ENCODE data around the gene C12orf57.

Gene C12orf57

GRCh38 chr12:6943722-6944380, at the start of gene C12orf57, which contains the start of gene RNU7-1:
C12orf57 (plus strand) TSS chr12:6944022; CDS start chr12:6944122, 100 bp downstream.
RNU7-1 (plus strand) TSS chr12:6943816.
- peak within 1 kb of the TSS; percentile 93 for H3K27ac ChIP-seq (ENCODE audit: low read length)
- H3K9ac ChIP-seq (ENCODE audit: low read length) = peak within 1 kb of the TSS; percentile 87
- H2AFZ ChIP-seq (ENCODE audit: low read length) = peak within 1 kb of the TSS; percentile 47; the same call in 1 of the 2 replicates
- H3K27me3 ChIP-seq (replicated peaks; ENCODE audit: insufficient read depth, low read length) = no peaks in the 10 kb centered on the region
- peaks cover 48% of the 10 kb centered on the region for H3F3A ChIP-seq (ENCODE audit: insufficient read depth, low read length)
- peak; percentile 87 for DNase-seq
- H3K9me3 ChIP-seq (replicated peaks; ENCODE audit: insufficient read depth, low read length) = no peaks in the 10 kb centered on the region
- peak within 1 kb of the TSS; percentile 90 for H3K4me3 ChIP-seq (ENCODE audit: low read length)
- TF ChIP-seq CTCF (IDR thresholded peaks at IDR 0.05; ENCODE audit: low read length) (no peak), EZH2phosphoT487 (IDR thresholded peaks at IDR 0.05; ENCODE audit: low read length) (no peak), EZH2 (optimal IDR thresholded peaks at IDR 0.05; ENCODE audit: low read depth, low read length) (no peak)
- H3K36me3 ChIP-seq (replicated peaks; ENCODE audit: insufficient read depth, low read length) = no peaks in the 10 kb centered on the region
- no peaks in the 10 kb centered on the region for H3K9me2 ChIP-seq (replicated peaks; ENCODE audit: insufficient read depth, low read length)
- H3K79me2 ChIP-seq (ENCODE audit: low read length) = peaks cover 9% of the 10 kb centered on the region; the same call in 1 of the 2 replicates
- H3K4me1 ChIP-seq (ENCODE audit: low read length) = peaks cover 17% of the 10 kb centered on the region
- peak within 1 kb of the TSS; percentile 84 for H3K4me2 ChIP-seq (ENCODE audit: low read depth, low read length)
- H4K20me1 ChIP-seq (ENCODE audit: insufficient read depth, low read length) = no peaks in the 10 kb centered on the region

GRCh38 chr12:6894321-6894720, 49.5 kb upstream of the C12orf57 start:
- Histone ChIP-seq H3K4me3 (ENCODE audit: low read length) (no peak overlapping the region), H2AFZ (ENCODE audit: low read length) (no peak overlapping the region), H3K4me1 (ENCODE audit: low read length) (peaks cover 11% of the 10 kb centered on the region), H3K36me3 (replicated peaks; ENCODE audit: insufficient read depth, low read length) (no peaks in the 10 kb centered on the region), H3K79me2 (ENCODE audit: low read length) (no peaks in the 10 kb centered on the region), H3K9ac (ENCODE audit: low read length) (no peak overlapping the region), H3K27ac (ENCODE audit: low read length) (no peak overlapping the region), H3K9me3 (replicated peaks; ENCODE audit: insufficient read depth, low read length) (no peaks in the 10 kb centered on the region), H3K9me2 (replicated peaks; ENCODE audit: insufficient read depth, low read length) (no peaks in the 10 kb centered on the region), H3K4me2 (ENCODE audit: low read depth, low read length) (no peak overlapping the region), H4K20me1 (ENCODE audit: insufficient read depth, low read length) (no peaks in the 10 kb centered on the region), H3F3A (ENCODE audit: insufficient read depth, low read length) (peaks cover 9% of the 10 kb centered on the region; the same call in 1 of the 2 replicates), H3K27me3 (replicated peaks; ENCODE audit: insufficient read depth, low read length) (no peaks in the 10 kb centered on the region)
- no peak for DNase-seq
- TF ChIP-seq EZH2phosphoT487 (IDR thresholded peaks at IDR 0.05; ENCODE audit: low read length) (no peak), EZH2 (optimal IDR thresholded peaks at IDR 0.05; ENCODE audit: low read depth, low read length) (no peak), CTCF (IDR thresholded peaks at IDR 0.05; ENCODE audit: low read length) (no peak)

GRCh38 chr12:6896846-6897435, 46.9 kb upstream of the C12orf57 start:
- Histone ChIP-seq H3K4me1 (ENCODE audit: low read length) (0 out of 2 replicates have a peak, but pooled peaks cover under 1% of the 10 kb centered on the region), H3K36me3 (replicated peaks; ENCODE audit: insufficient read depth, low read length) (no peaks in the 10 kb centered on the region), H3K27me3 (replicated peaks; ENCODE audit: insufficient read depth, low read length) (no peaks in the 10 kb centered on the region), H3K27ac (ENCODE audit: low read length) (no peak overlapping the region), H4K20me1 (ENCODE audit: insufficient read depth, low read length) (no peaks in the 10 kb centered on the region), H2AFZ (ENCODE audit: low read length) (no peak overlapping the region), H3K79me2 (ENCODE audit: low read length) (no peaks in the 10 kb centered on the region), H3K4me2 (ENCODE audit: low read depth, low read length) (no peak overlapping the region), H3K4me3 (ENCODE audit: low read length) (no peak overlapping the region), H3K9me3 (replicated peaks; ENCODE audit: insufficient read depth, low read length) (no peaks in the 10 kb centered on the region), H3K9me2 (replicated peaks; ENCODE audit: insufficient read depth, low read length) (no peaks in the 10 kb centered on the region), H3K9ac (ENCODE audit: low read length) (no peak overlapping the region), H3F3A (ENCODE audit: insufficient read depth, low read length) (no peaks in the 10 kb centered on the region)
- no peak for TF ChIP-seq CTCF (IDR thresholded peaks at IDR 0.05; ENCODE audit: low read length)
- no peak for TF ChIP-seq EZH2 (optimal IDR thresholded peaks at IDR 0.05; ENCODE audit: low read depth, low read length)
- TF ChIP-seq EZH2phosphoT487 (IDR thresholded peaks at IDR 0.05; ENCODE audit: low read length) = no peak
- no peak for DNase-seq
